Stimulated activated CD8-positive, alpha-beta memory T cell treated with anti-CD3 and anti-CD28 coated beads, Interleukin-4, amount 100 ng/mL, for 4 hours (primary cell): ENCODE data around the gene TMEM185B.
A peak's percentile ranks its signal among the peaks of the same experiment; 100 is the strongest.

Source experiments
- DNase-seq, 2 donors: peaks; one replicate each; pipeline ENCODE4 v3.0.0-alpha.2; 2020; ENCODE audit warnings: low read depth in 2 of 2, low spot score in 1 of 2

The TMEM185B gene

GRCh38 chr2:120231974-120232635 lies 8.9 kb upstream of the TMEM185B start:
- DNase-seq, result peak; percentile 47 to 50

GRCh38 chr2:120231564-120231973 lies 8.4 kb upstream of the TMEM185B start:
- peak in 1 of 2 donors; percentile 24 for DNase-seq

DNA sequence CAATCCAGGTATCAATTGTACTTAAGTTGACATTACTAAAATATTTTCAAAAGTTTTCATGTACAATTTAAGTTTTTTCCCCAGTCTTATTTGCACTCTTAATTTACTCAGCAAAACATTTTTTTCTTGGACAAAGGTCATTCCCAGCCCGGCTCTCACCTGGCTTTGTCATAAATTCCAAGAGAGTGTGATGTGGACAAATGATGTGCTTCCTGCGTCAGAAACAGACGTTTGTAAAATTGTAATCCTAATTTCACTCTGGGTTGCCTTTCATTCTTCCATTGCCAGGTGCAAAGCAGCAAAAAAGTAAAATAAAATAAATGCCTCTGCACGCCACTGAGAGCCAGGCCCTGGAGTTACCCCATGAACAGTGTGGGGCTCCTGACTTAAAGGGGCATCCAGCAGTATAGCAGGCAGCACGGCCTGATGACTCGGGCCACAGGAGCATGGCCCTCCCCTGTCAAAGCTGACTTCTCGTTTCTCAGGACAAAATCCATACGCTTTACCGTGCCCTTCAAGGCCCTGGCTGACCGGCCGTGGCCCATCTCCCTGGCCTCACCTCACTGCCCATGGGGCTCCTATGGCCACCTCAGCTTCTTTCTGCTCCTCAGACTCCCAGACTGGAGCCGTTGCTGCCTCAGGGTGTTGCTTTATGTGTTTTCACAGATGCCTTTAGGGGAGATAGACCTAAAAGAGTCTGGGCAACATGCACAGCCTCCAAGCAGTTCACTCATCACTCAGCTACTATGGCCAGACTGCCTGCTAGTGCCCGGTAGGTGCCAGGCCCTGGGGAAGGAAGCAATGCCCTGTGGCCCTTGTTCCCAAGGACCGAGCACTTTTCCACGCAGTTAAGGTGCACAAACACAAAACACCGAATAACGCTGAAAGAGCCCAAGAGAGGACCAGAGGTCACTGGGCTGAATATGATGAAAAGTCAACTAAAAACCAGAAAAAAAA lies 7.6 kb upstream of the TMEM185B start:
- no peak for DNase-seq

GRCh38 chr2:120229341-120229740 lies 6.1 kb upstream of the TMEM185B start:
- no peak for DNase-seq

DNA sequence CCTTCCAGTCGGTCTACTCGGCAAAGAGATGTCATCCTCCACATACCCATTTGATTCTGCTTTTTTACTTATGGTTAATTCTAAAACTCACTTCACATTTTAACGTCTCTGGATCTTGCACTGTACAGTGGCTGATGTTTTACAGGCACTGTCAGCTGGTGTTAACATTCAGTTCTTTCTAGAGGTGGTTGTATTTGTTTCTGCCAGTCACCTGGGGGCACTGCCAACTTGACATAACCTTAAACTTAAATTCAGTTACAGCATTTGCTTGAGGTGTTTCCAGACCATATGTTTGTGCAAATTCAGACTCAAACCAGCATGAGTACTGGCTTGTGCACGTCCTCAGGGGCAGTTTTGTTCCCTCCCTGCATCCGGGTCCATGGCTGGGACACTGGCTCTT lies 5.3 kb upstream of the TMEM185B start:
- DNase-seq, result no peak

DNA sequence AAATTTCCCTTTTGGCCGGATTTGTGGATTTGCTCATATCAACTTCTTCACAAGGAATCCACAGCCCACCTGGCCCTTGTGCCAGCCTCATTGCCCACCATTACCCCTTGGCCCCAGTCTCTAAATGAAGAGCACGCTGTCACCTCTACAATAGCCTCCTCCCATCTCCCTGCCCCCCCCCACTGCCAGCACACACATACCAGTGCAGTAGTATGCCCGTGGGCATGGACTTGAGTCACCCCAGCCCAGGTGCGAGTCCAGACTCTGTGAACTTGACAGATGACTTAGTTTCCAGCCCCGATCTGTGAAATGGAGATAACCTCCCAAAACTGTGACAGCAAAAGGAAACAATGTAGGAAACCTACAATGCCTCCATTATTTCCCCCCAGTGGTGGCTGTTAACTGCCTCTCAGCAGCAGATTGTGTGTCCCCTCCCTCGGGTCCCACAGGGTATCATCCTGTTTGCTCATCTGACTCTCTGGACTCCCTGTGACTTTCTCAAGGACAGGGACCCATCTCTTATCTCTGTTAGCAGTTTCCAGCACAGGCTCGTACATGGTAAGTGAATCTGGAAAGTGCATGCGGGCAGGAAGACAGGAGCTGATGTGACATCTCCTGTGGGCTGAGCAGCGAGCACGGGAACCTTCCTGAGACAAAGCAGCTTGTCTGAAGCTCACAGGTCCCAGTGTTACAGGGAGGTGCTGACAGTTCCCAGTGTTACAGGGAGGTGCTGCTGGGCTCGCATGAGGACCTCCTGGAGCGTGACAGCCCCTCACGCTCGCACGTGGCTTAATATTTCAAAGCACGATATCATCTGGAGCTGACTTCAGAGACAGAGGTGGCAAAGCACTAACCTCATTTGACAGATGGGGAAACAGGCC lies 4.2 kb upstream of the TMEM185B start:
- DNase-seq, result no peak

- no peak for DNase-seq
These were observed 3.1 kb upstream of the TMEM185B start for GRCh38 chr2:120226316-120226715.

DNA sequence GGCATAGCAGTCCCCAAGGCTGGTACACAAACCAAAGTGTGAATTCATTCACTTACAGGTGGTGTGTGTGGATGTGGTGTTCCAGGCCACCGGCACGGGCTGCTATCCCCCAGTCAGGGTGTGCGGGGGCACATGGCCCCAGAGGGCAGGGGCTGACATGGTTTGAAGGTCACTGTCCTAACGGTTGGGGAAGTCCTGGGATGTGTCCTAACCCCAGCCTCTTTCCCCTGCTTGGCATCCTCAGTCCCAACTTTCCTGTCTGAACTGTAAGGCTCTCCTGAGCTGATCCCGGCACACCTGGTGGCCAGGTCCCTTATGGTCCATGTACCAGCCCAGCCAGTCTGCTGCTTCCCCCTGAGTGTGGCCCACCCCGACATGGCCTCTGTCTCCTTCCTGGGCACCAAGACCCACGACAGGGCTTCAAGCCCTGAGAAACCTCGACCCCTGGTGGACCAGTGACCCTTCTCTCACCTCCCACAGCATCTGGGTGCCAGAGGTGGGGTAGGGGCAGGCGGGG lies 2.4 kb upstream of the TMEM185B start:
- no peak for DNase-seq

DNA sequence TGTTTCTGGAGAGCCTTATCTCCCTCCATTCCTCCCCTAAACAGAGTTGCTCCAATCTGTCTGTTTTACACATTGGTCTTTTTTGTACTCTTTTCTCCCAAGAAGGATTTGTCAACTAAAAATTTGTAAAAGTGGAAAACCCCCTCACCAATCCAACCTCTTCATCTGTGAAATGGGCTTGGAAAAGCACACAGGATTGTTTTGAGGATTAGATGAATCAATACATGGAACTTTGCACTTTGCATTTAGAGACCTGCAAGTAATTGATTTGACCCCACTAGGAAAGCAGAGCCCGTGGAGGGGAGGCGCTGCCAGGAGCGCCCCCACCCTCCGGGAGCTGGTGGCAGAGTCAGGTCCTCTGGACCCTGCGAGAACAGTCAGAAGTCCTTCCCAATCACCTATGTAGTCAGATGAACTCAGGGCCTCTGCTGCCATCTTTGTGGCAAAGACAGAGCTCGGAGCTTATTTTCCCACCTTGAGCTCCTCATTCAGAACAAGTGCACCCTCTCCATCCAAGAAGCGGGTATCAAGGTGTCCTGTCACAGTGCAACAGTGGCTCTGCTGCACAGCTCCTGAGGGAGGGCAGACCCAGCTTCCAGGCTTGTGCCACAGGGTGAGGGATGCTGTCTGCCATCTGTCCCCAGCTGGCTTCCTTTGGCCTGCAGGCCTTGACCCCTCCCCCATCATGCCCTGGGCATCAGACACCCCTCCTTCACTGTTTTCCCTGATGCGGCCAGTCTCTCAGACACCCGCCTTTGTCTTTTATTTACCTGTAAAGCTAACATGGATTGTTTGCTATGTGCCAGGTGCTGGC lies 1.7 kb upstream of the TMEM185B start:
- no peak for DNase-seq

DNA sequence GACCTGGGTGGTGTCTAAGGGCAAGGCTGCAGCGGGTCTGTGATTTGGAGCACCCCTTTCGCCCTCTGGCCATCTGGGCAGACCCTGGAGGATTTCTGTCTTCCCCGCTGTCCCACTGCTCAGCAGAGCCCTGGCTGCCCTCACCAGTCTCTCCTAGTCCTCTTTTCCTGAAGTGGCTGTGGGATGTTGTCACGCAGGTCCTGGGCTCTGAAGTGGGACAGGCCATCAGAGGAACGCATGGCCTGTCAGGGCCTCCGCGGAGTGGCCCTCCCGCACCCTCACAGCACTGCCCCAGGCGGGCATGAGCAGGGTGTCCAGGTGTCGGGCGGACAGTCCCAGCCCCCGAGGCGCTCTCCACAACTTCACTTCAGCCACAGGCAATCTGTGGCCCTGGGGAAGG lies 1.1 kb upstream of the TMEM185B start:
- no peak for DNase-seq

GRCh38 chr2:120222186-120223033 lies 790 bp downstream of the TMEM185B start:
- no peak for DNase-seq

GRCh38 chr2:120221616-120222015 lies 1.6 kb downstream of the TMEM185B start:
- DNase-seq, result no peak

DNA sequence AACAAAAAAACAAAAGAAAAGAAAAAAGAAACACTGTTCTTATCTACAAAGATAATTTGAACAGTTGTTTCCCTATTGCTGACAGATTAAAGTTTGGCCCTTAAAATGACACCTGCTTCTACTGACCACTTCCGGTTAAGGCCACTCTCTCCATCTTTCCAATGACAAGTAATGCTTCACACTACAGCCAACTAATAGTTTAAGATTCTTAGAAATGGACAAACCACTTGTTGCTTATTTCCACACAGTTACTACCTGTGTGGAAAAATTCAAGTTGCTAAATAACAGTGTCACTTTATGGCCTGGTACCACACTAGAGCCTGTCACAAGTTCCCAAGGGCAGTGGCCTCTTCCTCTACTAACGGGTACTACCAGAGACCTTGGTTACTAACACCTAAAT lies 2.4 kb downstream of the TMEM185B start:
- DNase-seq, result no peak

GRCh38 chr2:120219766-120220165 lies 3.4 kb downstream of the TMEM185B start:
- DNase-seq, result no peak

DNA sequence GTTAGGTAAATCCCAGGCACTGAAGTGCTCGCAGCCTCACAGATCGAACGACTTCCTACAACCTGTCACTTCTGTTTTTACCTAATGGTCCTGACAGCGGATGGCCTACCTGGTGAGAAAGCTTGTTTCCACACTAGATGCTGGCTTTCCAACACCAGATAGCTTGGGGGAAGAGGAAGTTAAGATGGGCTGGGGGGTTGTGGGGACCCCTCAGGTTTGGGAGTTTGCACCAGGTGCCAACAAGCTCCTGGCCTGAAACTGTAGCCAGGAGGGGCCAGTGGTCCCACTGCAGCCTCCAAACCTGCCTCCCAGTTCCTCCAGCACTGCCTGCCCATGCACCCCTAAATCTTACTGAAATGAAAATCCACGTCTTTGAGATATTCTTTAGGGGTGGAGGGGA lies 3.9 kb downstream of the TMEM185B start:
- no peak for DNase-seq

DNA sequence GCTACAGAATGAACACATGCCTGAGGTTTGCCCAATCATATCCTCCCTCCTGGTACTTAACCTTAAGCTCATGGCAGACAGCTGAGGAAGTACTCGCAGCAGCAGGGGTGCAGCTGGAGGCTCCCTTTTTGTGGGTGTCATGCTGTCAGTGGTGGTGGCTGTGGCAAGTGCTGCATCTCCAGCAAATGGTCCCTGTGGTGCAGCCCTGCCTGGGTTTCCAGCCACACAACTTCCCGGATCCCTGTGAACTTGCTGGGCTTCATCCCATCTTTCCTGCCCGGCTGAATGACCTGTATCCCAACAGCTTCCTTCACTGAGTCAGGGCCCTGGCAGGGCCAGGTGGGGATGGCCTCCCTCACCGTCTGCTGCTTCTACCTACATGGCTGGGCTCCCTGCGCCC lies 5.0 kb downstream of the TMEM185B start:
- no peak for DNase-seq

- no peak for DNase-seq
These were observed 12.9 kb downstream of the TMEM185B start for GRCh38 chr2:120210270-120210693.

DNA sequence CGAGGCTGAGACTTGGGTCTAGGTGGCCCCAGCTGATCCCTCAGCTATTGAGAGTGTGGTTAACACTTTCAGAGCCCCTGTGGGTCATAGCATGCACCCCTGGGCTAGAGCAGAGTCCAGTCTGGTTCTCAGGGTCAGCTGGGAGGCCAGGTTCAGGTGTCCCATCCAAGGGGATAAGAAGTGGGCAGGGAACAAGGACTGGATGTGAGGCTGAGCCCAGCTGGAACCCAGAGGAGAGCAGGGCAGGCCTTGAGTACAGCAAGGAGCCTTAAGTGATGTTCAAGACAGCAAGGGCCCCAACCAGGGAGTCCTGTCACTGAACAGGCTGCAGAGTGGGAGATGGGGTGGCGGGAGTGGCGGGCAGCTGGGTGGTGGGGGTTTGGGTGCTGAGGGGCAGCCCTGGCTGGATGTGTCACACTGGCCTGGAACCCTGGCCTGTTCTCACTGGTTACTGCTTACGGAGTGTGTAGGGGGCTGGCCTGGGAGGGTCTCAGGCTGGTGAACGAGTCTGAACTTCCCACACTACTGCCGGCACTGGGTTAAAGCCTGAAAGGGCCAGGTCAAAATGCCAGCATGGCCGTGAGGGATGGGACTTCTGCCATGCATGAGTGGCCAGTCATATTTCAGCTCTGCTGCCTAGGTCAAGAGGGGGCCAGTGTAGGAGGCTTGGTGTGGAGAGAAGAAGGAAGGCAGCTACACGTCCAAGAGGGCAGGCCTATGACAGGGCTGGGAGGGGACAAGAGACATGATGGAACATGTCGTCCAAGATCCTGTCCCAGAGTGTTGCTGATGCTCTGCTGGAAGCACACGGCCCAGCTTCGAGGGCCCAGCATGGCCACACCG lies 13.6 kb downstream of the TMEM185B start:
- DNase-seq, result no peak
